Aorta (tissue), 5 donors: ENCODE results near the gene MS4A2. TPM values are rescaled to one million over a fixed set of nuclear protein-coding genes. Genes with fewer than 3 reads are reported as not detected.

ENCODE experiments used
- ATAC-seq: fragments of 200-7000 bp; cut with Tn5 transposase; one replicate; pipeline ENCODE4 v1.9.1; 2022; ENCODE audit warnings: moderate library complexity; ENCODE audit not compliant: low FRiP score
- DNase-seq, 2 donors: peaks; one replicate each; pipeline ENCODE4 v3.0.0-alpha.2; 2020
- H3K27ac ChIP-seq, 2 donors: one replicate each; pipeline ENCODE4 v1.5.1; 2013; ENCODE audit warnings: low read length in 2 of 2, mild to moderate bottlenecking in 2 of 2, moderate library complexity in 2 of 2, control low read depth in 1 of 2, inconsistent platforms in 1 of 2, low read depth in 1 of 2
- H3K27me3 ChIP-seq, 2 donors: one replicate each; pipeline ENCODE4 v1.6.1; 2013; ENCODE audit warnings: control low read depth in 1 of 2, low read length in 1 of 2, mild to moderate bottlenecking in 1 of 2, moderate library complexity in 1 of 2; ENCODE audit not compliant: insufficient read depth in 2 of 2, control insufficient read depth in 1 of 2
- H3K36me3 ChIP-seq, 2 donors: one replicate each; pipeline ENCODE4 v1.6.1; 2013; ENCODE audit warnings: control low read depth in 1 of 2, low read length in 1 of 2, mild to moderate bottlenecking in 1 of 2; ENCODE audit not compliant: insufficient read depth in 2 of 2, control insufficient read depth in 1 of 2
- H3K4me1 ChIP-seq, 2 donors: one replicate each; pipeline ENCODE4 v1.6.1; 2013; ENCODE audit warnings: low read length in 2 of 2, control low read depth in 1 of 2, mild to moderate bottlenecking in 1 of 2, moderate library complexity in 1 of 2; ENCODE audit not compliant: insufficient read depth in 2 of 2, control insufficient read depth in 1 of 2
- H3K4me3 ChIP-seq, 2 donors: one replicate each; pipeline ENCODE4 v1.5.1; 2013; ENCODE audit warnings: low read length in 2 of 2, control low read depth in 1 of 2, mild to moderate bottlenecking in 1 of 2
- H3K9me3 ChIP-seq: one replicate; pipeline ENCODE4 v1.6.1; 2013; ENCODE audit warnings: mild to moderate bottlenecking, low read length; ENCODE audit not compliant: control insufficient read depth
- WGBS, 2 donors: extraction: QIAGEN DNeasy Blood & Tissue Kit; methylation state at CpG; one replicate each; pipeline ENCODE4 v1.1.7; 2013; 5-methylcytosine and 5-hydroxymethylcytosine counted together
- intact Hi-C, 2 donors: fragments of 100-400 bp; cut with DNase I; formaldehyde crosslinking; loops; one replicate each; pipeline versions ENCODE4 v1.14.2 to v1.15.0; 2022
- polyA plus RNA-seq, 2 donors: library from polyadenylated mRNA; stranded (reverse); fragments of 200-250 nt; gene quantifications; one replicate each; pipeline ENCODE4 v1.2.3, GENCODE V29; 2013
- total RNA-seq, 2 donors: library from RNA; stranded (reverse); fragmentation: NEBNext Ultra II Directional; extraction: Animal tissue kit (Norgen Biotek cat#: 25700); gene quantifications; one replicate each; pipeline ENCODE4 v1.2.1, GENCODE V29; 2021
- donor health status: healthy with polysubstance abuse.
- donor health status: Bipolar disorder and iron deficiency.
- donor health status: DM: no; HTN: no; CAD: no.
- donor health status: DM: no; HTN: no; CAD: no.
- donor health status: DM: yes; HTN: yes; CAD: no.

MS4A2 gene
- total and polyA plus RNA-seq, 4 donors, result 0.51 to 8.2 (median 1.5) TPM

DNA sequence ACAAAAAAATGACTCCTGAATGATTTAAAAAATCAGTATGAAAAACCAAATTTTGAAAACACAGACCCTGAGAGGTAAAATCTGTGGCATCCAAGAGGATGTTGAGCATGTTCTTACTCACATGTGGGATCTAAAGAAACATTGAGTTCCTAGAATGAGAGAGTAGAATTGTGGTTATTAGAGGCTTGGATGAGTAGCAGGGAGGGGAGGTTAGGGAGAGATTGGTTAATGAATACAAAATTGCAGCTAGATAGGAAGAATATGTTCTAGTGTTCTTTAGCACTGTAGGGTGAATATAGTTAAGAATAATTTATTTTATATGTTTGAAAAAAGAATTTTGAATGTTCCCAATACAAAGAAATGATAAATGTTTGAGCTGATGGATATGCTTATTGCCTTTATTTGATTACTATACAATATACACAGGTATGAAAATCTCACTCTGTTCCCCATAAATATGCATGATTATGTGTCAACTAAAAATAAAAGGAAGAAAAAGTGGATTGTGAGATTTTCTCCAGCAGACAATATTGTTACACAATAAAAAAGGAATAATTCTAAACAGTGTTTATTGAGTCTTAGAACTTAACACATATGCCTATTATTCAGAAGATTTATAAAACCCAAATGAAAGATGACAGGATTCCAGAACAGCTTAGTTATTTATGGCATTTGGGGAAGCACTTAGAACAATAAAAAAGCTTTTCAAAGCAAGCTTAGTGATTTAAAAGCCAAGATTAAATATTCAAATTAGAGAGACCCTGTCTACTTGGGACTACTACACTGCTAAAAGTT, 28.7 kb downstream of the MS4A2 start:
- H3K4me1 ChIP-seq, result no peaks in the 10 kb centered on the region
- intact Hi-C loops, result no loop called here
- H3K9me3 ChIP-seq, result no peaks in the 10 kb centered on the region
- H3K36me3 ChIP-seq, result no peaks in the 10 kb centered on the region
- H3K27me3 ChIP-seq, result no peaks in the 10 kb centered on the region
- no peak overlapping the region for H3K4me3 ChIP-seq
- ATAC-seq, result no peak
- H3K27ac ChIP-seq, result no peak overlapping the region
- DNase-seq, result no peak

DNA sequence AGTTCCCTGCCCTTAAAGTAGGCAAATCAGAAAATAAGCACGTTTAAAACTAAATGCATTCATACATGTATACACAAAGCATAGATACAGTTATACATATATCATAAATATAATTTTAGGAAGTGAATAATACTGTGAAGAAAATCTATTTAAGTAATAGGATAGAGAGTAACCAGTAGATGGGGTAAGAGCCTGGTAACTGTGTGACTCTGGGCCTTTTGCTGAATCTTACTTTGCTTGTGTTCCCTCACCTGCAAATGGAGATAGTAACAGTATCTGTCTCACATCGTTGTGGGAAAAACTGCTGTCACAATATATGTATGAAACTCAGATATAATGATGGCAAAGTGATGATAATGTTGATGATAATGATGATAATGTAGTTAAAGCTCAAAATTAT, 29.9 kb downstream of the MS4A2 start:
- Histone ChIP-seq H3K9me3 (no peaks in the 10 kb centered on the region), H3K4me1 (no peaks in the 10 kb centered on the region), H3K27ac (no peak overlapping the region), H3K36me3 (no peaks in the 10 kb centered on the region), H3K4me3 (no peak overlapping the region), H3K27me3 (no peaks in the 10 kb centered on the region)
- no peak for ATAC-seq
- no peak for DNase-seq
- intact Hi-C loops, result no loop called here
- 54 to 60% methylated on average over 2 of the region's 2 CpGs for WGBS, 2 donors

DNA sequence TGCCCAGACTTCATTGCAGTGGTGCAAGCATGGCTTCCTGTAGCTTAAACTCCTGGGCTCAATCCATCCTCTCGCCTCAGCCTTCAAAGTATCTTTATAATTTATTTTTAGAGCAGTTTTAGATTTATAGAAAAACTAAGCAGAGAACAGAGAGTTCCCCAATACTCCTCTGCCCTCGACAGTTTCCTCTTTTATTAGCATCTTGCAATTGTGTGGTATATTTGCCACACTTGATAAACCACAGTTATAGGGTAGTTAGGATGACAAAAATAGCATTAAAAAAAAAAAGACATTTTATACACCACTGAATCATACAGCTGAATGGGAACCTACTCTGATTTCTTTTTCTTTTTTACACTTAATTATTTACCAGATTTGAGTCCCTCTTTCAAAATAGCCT, 31.2 kb downstream of the MS4A2 start:
- WGBS, 2 donors, result 82 to 85% methylated on average over 2 of the region's 2 CpGs
- Histone ChIP-seq H3K4me1 (no peaks in the 10 kb centered on the region), H3K4me3 (no peak overlapping the region), H3K36me3 (no peaks in the 10 kb centered on the region), H3K9me3 (no peaks in the 10 kb centered on the region), H3K27ac (no peak overlapping the region), H3K27me3 (no peaks in the 10 kb centered on the region)
- intact Hi-C loops, result no loop called here
- ATAC-seq, result no peak
- no peak for DNase-seq

DNA sequence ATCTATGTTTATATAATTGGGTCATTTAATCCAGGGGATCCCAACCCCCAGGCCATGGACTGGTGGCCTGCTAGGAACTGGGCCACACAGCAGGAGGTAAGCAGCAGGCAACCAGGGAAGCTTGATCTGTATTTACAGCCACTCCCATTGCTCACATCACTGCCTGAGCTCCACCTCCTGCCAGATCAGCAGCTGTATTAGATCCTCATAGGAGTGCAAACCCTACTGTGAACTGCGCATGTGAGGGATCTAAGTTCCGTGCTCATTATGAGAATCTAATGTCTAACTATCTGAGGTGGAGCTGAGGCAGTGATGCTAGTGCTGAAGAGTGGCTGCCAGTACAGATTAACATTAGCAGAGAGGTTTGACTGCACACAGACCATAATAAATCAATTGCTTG, 32.8 kb downstream of the MS4A2 start:
- Histone ChIP-seq H3K27me3 (no peaks in the 10 kb centered on the region), H3K4me1 (peaks cover 0 to 3% of the 10 kb centered on the region in 2 donors), H3K36me3 (no peaks in the 10 kb centered on the region), H3K27ac (no peak overlapping the region), H3K4me3 (no peak overlapping the region), H3K9me3 (no peaks in the 10 kb centered on the region)
- intact Hi-C loops, result no loop called here
- DNase-seq (no peak), ATAC-seq (no peak)
- WGBS, 2 donors, result 92 to 95% methylated on average over 2 of the region's 2 CpGs

DNA sequence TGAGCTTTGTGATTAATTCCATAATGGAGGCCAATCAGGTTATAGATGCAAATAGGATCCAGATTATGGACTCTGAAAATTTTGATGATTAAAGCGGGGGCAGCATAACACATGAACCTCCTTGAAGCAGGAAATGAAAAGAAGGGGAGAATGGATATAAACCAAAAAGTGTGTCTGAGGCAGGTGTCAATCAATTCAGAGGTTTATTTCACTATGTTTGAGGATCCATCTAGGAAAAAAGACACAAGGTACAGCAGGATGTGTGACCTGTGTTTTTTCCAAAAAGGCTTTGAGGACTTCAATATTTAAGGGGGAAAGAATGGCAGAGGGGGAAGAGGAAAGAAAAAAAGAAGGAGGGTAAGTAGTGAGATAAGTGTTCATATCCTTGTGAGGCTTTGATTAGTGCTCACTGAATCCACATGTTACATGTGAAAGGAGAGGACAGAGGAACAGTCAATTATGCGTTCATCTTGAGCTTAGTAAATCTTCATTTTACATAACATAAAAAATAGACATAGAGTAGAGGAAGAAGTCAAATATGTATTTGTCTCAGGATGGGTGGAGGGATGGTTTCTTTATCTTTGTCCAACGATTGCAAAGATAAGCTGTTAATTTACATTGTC, 34.1 kb downstream of the MS4A2 start:
- ATAC-seq, result no peak
- Histone ChIP-seq H3K27ac (no peak overlapping the region), H3K4me3 (no peak overlapping the region), H3K27me3 (no peaks in the 10 kb centered on the region), H3K9me3 (no peaks in the 10 kb centered on the region), H3K4me1 (peaks cover 0 to 3% of the 10 kb centered on the region in 2 donors), H3K36me3 (no peaks in the 10 kb centered on the region)
- no peak for DNase-seq
- intact Hi-C loops, result no loop called here
- WGBS, 2 donors, result 83% methylated on average over 3 of the region's 3 CpGs

DNA sequence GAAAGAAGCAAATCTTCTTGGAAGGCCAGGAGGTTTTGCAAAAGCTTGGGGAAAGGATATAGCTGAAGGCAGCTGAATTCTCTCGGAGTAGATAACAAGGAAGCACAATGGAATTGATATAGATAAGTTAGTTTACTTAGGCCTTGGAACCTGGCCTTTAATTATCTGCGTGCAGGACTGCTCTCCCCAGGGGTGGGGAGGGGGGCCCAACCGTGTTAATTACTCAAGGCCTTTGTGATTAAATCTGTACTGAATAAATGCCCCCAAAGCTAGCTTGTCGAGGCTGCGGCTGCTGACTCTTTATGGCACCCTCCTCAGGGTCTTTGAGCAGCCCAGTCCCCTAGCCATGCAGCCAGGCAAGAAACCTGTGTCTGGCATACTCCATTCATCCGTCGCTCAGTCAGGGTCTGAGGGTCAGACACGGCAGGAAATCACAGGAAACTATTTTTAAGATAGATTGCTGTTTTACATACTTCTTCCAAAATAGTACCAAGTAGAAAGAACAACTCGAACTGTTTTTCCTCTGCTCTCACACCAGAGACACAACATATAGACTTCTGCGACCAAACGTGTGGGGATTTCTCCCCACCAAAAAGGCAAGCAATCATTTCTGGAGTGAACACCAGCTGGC, 36.5 kb downstream of the MS4A2 start:
- no peaks in the 10 kb centered on the region for H3K9me3 ChIP-seq
- no peak for DNase-seq
- intact Hi-C loops, result no loop called here
- no peaks in the 10 kb centered on the region for H3K27me3 ChIP-seq
- H3K4me1 ChIP-seq, result peaks cover 0 to 3% of the 10 kb centered on the region in 2 donors
- 17 to 19% methylated on average over 11 of the region's 11 CpGs for WGBS, 2 donors
- H3K27ac ChIP-seq, result no peak overlapping the region
- H3K36me3 ChIP-seq, result no peaks in the 10 kb centered on the region
- no peak for ATAC-seq
- H3K4me3 ChIP-seq, result no peak overlapping the region

DNA sequence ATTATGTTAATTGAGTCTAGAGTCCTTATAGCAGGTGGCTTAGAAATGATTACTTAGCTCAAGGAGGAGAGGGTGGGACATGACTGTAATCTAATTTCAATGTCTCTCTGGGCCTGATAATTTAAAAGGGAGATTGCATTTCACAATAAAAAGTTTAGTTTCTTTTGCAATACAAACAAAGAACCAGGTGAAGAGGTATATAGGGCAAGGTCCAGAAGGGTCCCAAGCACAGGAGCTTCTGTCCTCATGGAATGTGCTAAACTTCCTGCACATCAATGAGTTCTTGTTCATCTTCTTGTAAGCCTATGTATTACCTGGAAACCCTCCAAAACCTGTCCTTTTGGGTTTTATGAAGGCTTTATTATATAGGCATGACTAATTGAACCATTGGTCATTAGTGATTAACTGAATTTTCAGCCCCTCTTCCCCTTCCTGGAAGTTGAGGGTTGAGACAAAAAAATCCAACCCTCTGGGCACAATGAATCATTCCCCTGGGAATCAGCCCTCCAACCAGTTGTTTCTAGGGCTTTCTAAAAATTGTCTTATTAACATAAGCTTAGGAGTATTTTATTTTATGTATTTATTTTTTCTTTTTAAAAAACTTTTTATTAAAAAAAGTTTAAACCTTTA, 37.6 kb downstream of the MS4A2 start:
- H3K27me3 ChIP-seq, result no peaks in the 10 kb centered on the region
- H3K27ac ChIP-seq, result no peak overlapping the region
- DNase-seq (no peak), ATAC-seq (no peak)
- H3K36me3 ChIP-seq, result no peaks in the 10 kb centered on the region
- intact Hi-C loops, result no loop called here
- H3K4me1 ChIP-seq, result peaks cover 0 to 3% of the 10 kb centered on the region in 2 donors
- no peaks in the 10 kb centered on the region for H3K9me3 ChIP-seq
- H3K4me3 ChIP-seq, result no peak overlapping the region

DNA sequence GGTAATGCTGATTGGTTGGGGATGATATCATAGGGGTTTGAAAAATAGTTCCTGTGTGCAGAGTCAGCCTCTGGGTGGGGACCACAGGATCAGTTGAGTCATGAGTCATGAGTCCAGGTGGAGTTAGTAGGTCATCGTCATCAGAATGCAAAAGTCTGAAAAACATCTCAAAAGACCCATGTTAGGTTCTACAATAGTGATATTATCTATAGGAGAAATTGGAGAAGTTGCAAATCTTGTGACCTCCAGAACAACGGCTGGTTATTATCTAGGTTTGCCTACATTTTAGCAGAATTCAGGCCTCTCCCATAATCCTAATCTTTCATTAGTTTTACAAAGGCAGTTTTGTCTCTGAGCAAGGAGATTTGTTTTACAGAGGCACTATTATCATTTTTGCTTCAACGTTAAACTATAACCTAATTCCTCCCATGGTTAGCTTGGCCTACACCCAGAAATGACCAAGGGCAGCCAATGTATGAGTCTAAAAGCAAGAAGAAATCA, 38.9 kb downstream of the MS4A2 start:
- WGBS, 2 donors, result 57 to 61% methylated on average over 3 of the region's 3 CpGs
- Histone ChIP-seq H3K27ac (no peak overlapping the region), H3K36me3 (no peaks in the 10 kb centered on the region), H3K4me1 (peaks cover 0 to 3% of the 10 kb centered on the region in 2 donors), H3K27me3 (no peaks in the 10 kb centered on the region), H3K4me3 (no peak overlapping the region), H3K9me3 (no peaks in the 10 kb centered on the region)
- DNase-seq, result no peak
- intact Hi-C loops, result no loop called here
- ATAC-seq, result no peak
